SK-N-SH (cell line): Measurements from ENCODE around the gene R3HDM2. TPM values are rescaled to one million over a fixed set of nuclear protein-coding genes. Genes with fewer than 3 reads are reported as not detected.

ENCODE experiments used
- CTCF ChIA-PET: fragments of 300-600, 350-600 bp; formaldehyde crosslinking; extraction: SDS; loops from one replicate; lab custom pipeline; 2021; lab: Yijun Ruan, JAX
- POLR2A ChIA-PET: fragments of 350-600 bp; sonication (Branson Sonifier 250); formaldehyde crosslinking; extraction: SDS; loops from one replicate; lab custom pipeline; 2020; ENCODE audit warnings: antibody characterized with exemption, inconsistent platforms; lab: Yijun Ruan, JAX
- DNase-seq: peaks from one replicate; pipeline ENCODE4 v3.0.0; 2012
- H2AFZ ChIP-seq: fragments of 200-600 bp; sonication (generic); 2 replicates; pipeline ENCODE4 v1.8.1; 2016; ENCODE audit warnings: antibody characterized with exemption, mild to moderate bottlenecking, low read depth
- H3F3A ChIP-seq: fragments of 200-600 bp; sonication (generic); replicated peaks from 2 replicates; pipeline ENCODE3; 2016; ENCODE audit warnings: antibody characterized with exemption, mild to moderate bottlenecking; ENCODE audit not compliant: insufficient read depth
- H3K27ac ChIP-seq, 2 experiments: fragments of 200-500 bp in 1 of 2; fragments of 200-600 bp in 1 of 2; sonication (Bioruptor generic) in 1 of 2; sonication (generic), shearing (Covaris generic) in 1 of 2; 2 replicates each; pipeline versions ENCODE4 v1.5.1 to v1.6.1; 2014 to 2016; ENCODE audit warnings: low read depth in 2 of 2, inconsistent platforms in 1 of 2, low read length in 1 of 2, mild to moderate bottlenecking in 1 of 2, mixed read lengths in 1 of 2
- H3K27me3 ChIP-seq: fragments of 200-600 bp; sonication (generic), shearing (Covaris generic); 2 replicates; pipeline ENCODE4 v1.6.1; 2016; ENCODE audit warnings: mixed run types; ENCODE audit not compliant: insufficient read depth
- H3K36me3 ChIP-seq, 2 experiments: fragments of 200-500 bp in 1 of 2; fragments of 200-600 bp in 1 of 2; sonication (Bioruptor generic) in 1 of 2; sonication (generic) in 1 of 2; replicated peaks in 1 of 2; 2 replicates each; pipeline versions ENCODE3 to v1.5.1; 2014 to 2016; ENCODE audit warnings: low read length in 1 of 2, mild to moderate bottlenecking in 1 of 2; ENCODE audit not compliant: insufficient read depth in 2 of 2, control insufficient read depth in 1 of 2
- H3K4me1 ChIP-seq, 2 experiments: fragments of 200-500 bp in 1 of 2; fragments of 200-600 bp in 1 of 2; sonication (Bioruptor generic) in 1 of 2; sonication (generic), shearing (Covaris generic) in 1 of 2; 2 replicates each; pipeline versions ENCODE4 v1.5.1 to v1.6.1; 2014 to 2016; ENCODE audit warnings: low read depth in 1 of 2, low read length in 1 of 2, mixed run types in 1 of 2; ENCODE audit not compliant: insufficient read depth in 2 of 2, control insufficient read depth in 1 of 2
- H3K4me2 ChIP-seq: fragments of 200-600 bp; sonication (generic), shearing (Covaris generic); 2 replicates; pipeline ENCODE4 v1.6.1; 2017; ENCODE audit warnings: mixed run types
- H3K4me3 ChIP-seq, 2 experiments: fragments of 200-500 bp in 1 of 2; fragments of 200-600 bp in 1 of 2; sonication (Bioruptor generic) in 1 of 2; sonication (generic), shearing (Covaris generic) in 1 of 2; 2 replicates each; pipeline versions ENCODE4 v1.5.1 to v1.8.1; 2014 to 2016; ENCODE audit warnings: low read depth in 2 of 2, inconsistent platforms in 1 of 2, low read length in 1 of 2, mild to moderate bottlenecking in 1 of 2, mixed read lengths in 1 of 2, moderate library complexity in 1 of 2
- H3K79me2 ChIP-seq: fragments of 200-600 bp; sonication (generic); 2 replicates; pipeline ENCODE4 v1.8.1; 2017; ENCODE audit warnings: mild to moderate bottlenecking; ENCODE audit not compliant: insufficient read depth
- H3K9ac ChIP-seq: fragments of 200-600 bp; sonication (generic); 2 replicates; pipeline ENCODE4 v1.6.1; 2017; ENCODE audit warnings: mixed run types
- H3K9me2 ChIP-seq: fragments of 200-600 bp; sonication (generic); 2 replicates; pipeline ENCODE4 v1.6.1; 2017; ENCODE audit warnings: mixed run types
- H3K9me3 ChIP-seq: fragments of 200-600 bp; sonication (generic); 2 replicates; pipeline ENCODE4 v1.6.1; 2017; ENCODE audit warnings: mixed run types, mild to moderate bottlenecking, moderate library complexity
- H4K20me1 ChIP-seq: fragments of 200-600 bp; sonication (generic); 2 replicates; pipeline ENCODE4 v1.6.1; 2017; ENCODE audit warnings: mild to moderate bottlenecking, mixed run types; ENCODE audit not compliant: insufficient read depth
- CHD2 ChIP-seq: fragments of 150-350 bp; IDR thresholded peaks from 2 replicates; pipeline ENCODE4 v1.6.1; 2018; ENCODE audit warnings: low read length; ENCODE audit not compliant: partially characterized antibody
- CTCF ChIP-seq: fragments of 200-600 bp; sonication (generic); IDR thresholded peaks from 2 replicates; pipeline ENCODE4 v1.6.1; 2017; ENCODE audit warnings: antibody characterized with exemption, mild to moderate bottlenecking, moderate library complexity
- ELF1 ChIP-seq: IDR thresholded peaks from 2 replicates; pipeline ENCODE4 v1.4.0; 2012
- EZH2phosphoT487 ChIP-seq: fragments of 200-600 bp; sonication (generic); IDR thresholded peaks from 2 replicates; pipeline ENCODE4 v1.6.1; 2017; ENCODE audit warnings: low read depth, mixed run types, mild to moderate bottlenecking, antibody characterized with exemption, moderate library complexity, borderline replicate concordance
- FOSL2 ChIP-seq: IDR thresholded peaks from 2 replicates; pipeline ENCODE4 v1.4.0; 2012; ENCODE audit warnings: low read depth, mild to moderate bottlenecking, moderate library complexity, borderline replicate concordance
- FOXM1 ChIP-seq: IDR thresholded peaks from 2 replicates; pipeline ENCODE4 v1.4.0; 2012; ENCODE audit warnings: low read depth, mild to moderate bottlenecking
- IRF3 ChIP-seq: fragments of 150-350 bp; IDR thresholded peaks from 2 replicates; pipeline ENCODE4 v1.6.1; 2016; ENCODE audit warnings: mild to moderate bottlenecking, low read depth, low read length
- JUND ChIP-seq: IDR thresholded peaks from 2 replicates; pipeline ENCODE4 v1.4.0; 2012
- MAX ChIP-seq: IDR thresholded peaks from 2 replicates; pipeline ENCODE4 v1.4.0; 2012; ENCODE audit warnings: low read depth
- MEF2A ChIP-seq: IDR thresholded peaks from 2 replicates; pipeline ENCODE4 v1.4.0; 2012; ENCODE audit warnings: low read depth, borderline replicate concordance
- NFIC ChIP-seq: IDR thresholded peaks from 2 replicates; pipeline ENCODE4 v1.4.0; 2012; ENCODE audit warnings: borderline replicate concordance
- RAD21 ChIP-seq: IDR thresholded peaks from 2 replicates; pipeline ENCODE4 v1.6.1; 2012; ENCODE audit warnings: mild to moderate bottlenecking, low read length
- SIN3A ChIP-seq: IDR thresholded peaks from 2 replicates; pipeline ENCODE4 v1.6.1; 2012; ENCODE audit warnings: low read depth, mild to moderate bottlenecking, low read length, moderate library complexity, borderline replicate concordance
- TAF1 ChIP-seq: IDR thresholded peaks from 2 replicates; pipeline ENCODE4 v1.6.1; 2012; ENCODE audit warnings: low read depth, mild to moderate bottlenecking, low read length, moderate library complexity, borderline replicate concordance
- TCF12 ChIP-seq: IDR thresholded peaks from 2 replicates; pipeline ENCODE4 v1.4.0; 2012
- YY1 ChIP-seq: IDR thresholded peaks from 2 replicates; pipeline ENCODE4 v1.4.0; 2012; ENCODE audit warnings: low read depth, mild to moderate bottlenecking
- WGBS: methylation state at CpG from one replicate; pipeline ENCODE4 v1.1.6; 2017; ENCODE audit warnings: low lambda C conversion rate; 5-methylcytosine and 5-hydroxymethylcytosine counted together
- polyA plus RNA-seq, 3 experiments: library from polyadenylated mRNA; depleted of rRNA; stranded (reverse); fragments of >200 nt; gene quantifications; 2 replicates each; pipeline ENCODE4 v1.2.3, GENCODE V29; 2012

Gene R3HDM2
- polyA plus RNA-seq, 1 of the 3 experiments (the other 2 are of a cell fraction): 23.1 TPM

DNA sequence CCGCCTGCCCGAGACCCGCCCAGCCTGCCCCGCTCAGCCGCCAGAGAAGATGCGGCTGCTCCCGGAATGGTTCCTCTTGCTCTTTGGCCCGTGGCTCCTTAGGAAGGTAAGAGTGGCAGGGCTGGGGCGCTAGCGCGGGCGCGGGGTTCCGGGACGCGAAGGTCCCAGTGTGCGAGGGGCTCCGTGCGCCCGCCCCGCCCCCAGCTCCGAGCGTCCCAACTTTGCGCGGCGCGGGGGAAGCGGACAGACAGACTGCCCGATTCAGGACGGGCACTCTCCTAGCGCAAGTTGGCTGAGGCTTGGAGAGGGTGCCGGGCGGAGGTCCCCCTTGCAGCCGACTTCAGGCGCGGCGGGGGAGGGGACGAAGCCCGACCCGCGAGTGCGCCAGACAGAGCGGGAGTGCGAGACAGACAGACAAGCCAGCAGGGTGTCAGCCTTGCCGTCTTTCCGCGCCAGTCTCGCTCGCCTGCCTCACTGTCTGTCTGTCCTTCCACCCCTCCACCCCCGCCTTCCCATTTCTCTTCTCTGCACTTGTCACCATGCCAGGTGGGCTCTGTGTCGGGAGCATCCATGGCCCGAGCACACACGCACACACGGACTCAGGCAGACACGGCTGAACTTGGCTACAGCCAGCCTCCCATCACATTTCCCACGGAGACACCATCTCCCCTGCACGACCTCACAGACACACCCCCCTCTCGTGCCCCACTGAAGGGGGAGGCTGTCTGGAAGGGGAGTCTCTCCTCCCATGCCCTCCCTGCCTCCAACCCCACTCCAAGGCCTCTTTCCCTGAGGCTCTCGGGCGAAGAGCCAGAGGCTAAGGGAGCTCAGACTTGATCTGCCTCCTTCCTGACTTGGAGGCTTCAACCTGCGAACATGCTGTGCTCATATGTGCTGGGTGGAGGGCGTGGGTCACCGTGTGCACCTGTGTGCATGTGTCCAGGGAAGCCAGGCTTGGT, 213.6 kb downstream of the R3HDM2 start:
- Histone ChIP-seq H3F3A (peaks cover 13% of the 10 kb centered on the region), H3K4me1 (peaks cover 0 to 29% of the 10 kb centered on the region in 2 experiments; a peak in 1 of 4 replicates), H3K4me3 (peak overlapping the region; percentile 48 to 56), H3K79me2 (no peaks in the 10 kb centered on the region), H3K9ac (no peak overlapping the region), H2AFZ (peak overlapping the region; percentile 83; the same call in 1 of the 2 replicates), H3K9me3 (no peaks in the 10 kb centered on the region), H3K36me3 (peaks cover 0 to 2% of the 10 kb centered on the region in 2 experiments), H4K20me1 (0 out of 2 replicates have a peak, but pooled peaks cover 6% of the 10 kb centered on the region), H3K27me3 (peaks cover 50% of the 10 kb centered on the region), H3K9me2 (no peaks in the 10 kb centered on the region), H3K4me2 (peak overlapping the region; percentile 97), H3K27ac (no peak overlapping the region)
- POLR2A ChIA-PET: interaction anchor here (1.1 kb wide), 1 partner anchor 12 kb away, joined by 3 read pairs; the partner anchor contains the start of gene SHMT2
- 10% methylated on average over 36 of the region's 63 CpGs for WGBS
- TF ChIP-seq SIN3A: no peak
- TF ChIP-seq IRF3: no peak
- no peak for TF ChIP-seq EZH2phosphoT487
- TF ChIP-seq CHD2: no peak
- no peak for TF ChIP-seq JUND
- TF ChIP-seq FOXM1: no peak
- no peak for TF ChIP-seq CTCF
- no peak for TF ChIP-seq NFIC
- no peak for TF ChIP-seq MEF2A
- TF ChIP-seq RAD21: no peak
- TF ChIP-seq FOSL2: no peak
- TF ChIP-seq ELF1: no peak
- TF ChIP-seq MAX: no peak
- no peak for TF ChIP-seq YY1
- TF ChIP-seq TAF1: no peak
- TF ChIP-seq TCF12: no peak
- CTCF ChIA-PET: interaction anchor here (1.0 to 15.9 kb wide), 4 partner anchors 9 to 242 kb away, joined by 4 to 937 read pairs (median 21); partner anchors contain the start of genes GLI1, SHMT2 and STAC3
- peak; percentile 56 for DNase-seq
